H7 (cell line): ENCODE results near the gene C7orf33. TPM values are rescaled to one million over a fixed set of nuclear protein-coding genes. Genes with fewer than 3 reads are reported as not detected.

ENCODE experiments used
- DNase-seq: peaks from one replicate; pipeline ENCODE4 v3.0.0; 2012
- H3K27me3 ChIP-seq: 2 replicates; pipeline ENCODE4 v1.6.0; 2011; ENCODE audit warnings: mild to moderate bottlenecking, low read length; ENCODE audit not compliant: control insufficient read depth, insufficient read depth
- H3K36me3 ChIP-seq: replicated peaks from 2 replicates; pipeline ENCODE4 v1.5.1; 2011; ENCODE audit warnings: low read length; ENCODE audit not compliant: control insufficient read depth, insufficient read depth
- H3K4me3 ChIP-seq: 2 replicates; pipeline ENCODE4 v1.5.1; 2011; ENCODE audit warnings: low read depth, mild to moderate bottlenecking, control low read depth, low read length, moderate library complexity; ENCODE audit not compliant: insufficient read depth
- total RNA-seq: library from RNA; depleted of rRNA; stranded (reverse); fragments of >200 nt; shearing (Covaris generic); gene quantifications from 2 replicates; pipeline ENCODE4 v1.2.3, GENCODE V29; 2014; rRNA removed

Gene C7orf33
- total RNA-seq, 1 experiment from 2014 or later, result not detected

- H3K36me3 ChIP-seq, result no peaks in the 10 kb centered on the region
- no peak overlapping the region for H3K4me3 ChIP-seq
- DNase-seq, result no peak
- H3K27me3 ChIP-seq, result no peaks in the 10 kb centered on the region
Observed at GRCh38 chr7:148628011-148628410, 37.4 kb downstream of the C7orf33 start.

DNA sequence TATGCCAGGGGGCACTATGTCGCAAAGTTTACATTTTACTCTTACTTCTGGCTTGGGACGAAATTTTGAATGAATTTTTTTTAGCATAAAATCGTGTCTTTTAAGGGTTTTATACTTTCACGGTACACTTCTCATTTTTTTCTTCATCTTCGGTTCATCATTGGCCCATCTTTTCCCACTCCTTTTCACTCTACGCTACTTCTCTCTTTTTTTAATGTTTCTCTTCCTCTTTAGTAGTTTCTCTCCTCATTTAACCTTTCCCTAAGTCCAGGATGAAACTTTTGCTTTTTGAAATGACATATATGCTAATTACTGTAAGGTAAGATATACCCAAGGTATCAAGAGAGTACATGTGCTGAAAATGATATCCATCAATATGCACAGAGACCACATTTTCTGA, 39.5 kb downstream of the C7orf33 start:
- no peak for DNase-seq
- Histone ChIP-seq H3K27me3 (no peaks in the 10 kb centered on the region), H3K36me3 (no peaks in the 10 kb centered on the region)

DNA sequence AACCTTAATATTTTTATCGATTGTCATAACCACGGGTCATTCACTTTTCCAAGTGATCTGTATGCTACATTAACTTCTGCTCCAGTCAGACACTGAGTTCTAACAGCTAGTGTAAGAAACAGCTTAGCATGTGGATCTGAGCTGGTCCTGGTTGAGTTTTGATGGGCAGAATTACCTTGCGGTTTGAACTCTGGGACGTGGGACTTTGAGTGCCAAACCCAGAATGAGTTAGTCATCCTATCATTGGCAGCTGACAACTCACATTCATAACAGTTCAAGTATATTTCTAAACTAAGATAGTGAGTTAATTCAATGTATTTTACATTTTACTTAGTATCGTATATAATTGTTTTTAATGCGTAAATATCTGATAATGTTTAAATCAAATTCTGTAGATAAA, 43.2 kb downstream of the C7orf33 start:
- DNase-seq, result no peak
- Histone ChIP-seq H3K27me3 (no peaks in the 10 kb centered on the region), H3K4me3 (no peak overlapping the region), H3K36me3 (no peaks in the 10 kb centered on the region)

More for the DNA sequence above, 39.5 kb downstream of the C7orf33 start:
- no peak overlapping the region for H3K4me3 ChIP-seq

GRCh38 chr7:148637094-148637493, 46.5 kb downstream of the C7orf33 start:
- no peak for DNase-seq
- Histone ChIP-seq H3K4me3 (no peak overlapping the region), H3K27me3 (no peaks in the 10 kb centered on the region)

GRCh38 chr7:148645898-148646297, 55.3 kb downstream of the C7orf33 start:
- Histone ChIP-seq H3K4me3 (no peak overlapping the region), H3K36me3 (no peaks in the 10 kb centered on the region), H3K27me3 (no peaks in the 10 kb centered on the region)
- DNase-seq, result no peak

More at GRCh38 chr7:148637094-148637493, 46.5 kb downstream of the C7orf33 start:
- H3K36me3 ChIP-seq, result no peaks in the 10 kb centered on the region

DNA sequence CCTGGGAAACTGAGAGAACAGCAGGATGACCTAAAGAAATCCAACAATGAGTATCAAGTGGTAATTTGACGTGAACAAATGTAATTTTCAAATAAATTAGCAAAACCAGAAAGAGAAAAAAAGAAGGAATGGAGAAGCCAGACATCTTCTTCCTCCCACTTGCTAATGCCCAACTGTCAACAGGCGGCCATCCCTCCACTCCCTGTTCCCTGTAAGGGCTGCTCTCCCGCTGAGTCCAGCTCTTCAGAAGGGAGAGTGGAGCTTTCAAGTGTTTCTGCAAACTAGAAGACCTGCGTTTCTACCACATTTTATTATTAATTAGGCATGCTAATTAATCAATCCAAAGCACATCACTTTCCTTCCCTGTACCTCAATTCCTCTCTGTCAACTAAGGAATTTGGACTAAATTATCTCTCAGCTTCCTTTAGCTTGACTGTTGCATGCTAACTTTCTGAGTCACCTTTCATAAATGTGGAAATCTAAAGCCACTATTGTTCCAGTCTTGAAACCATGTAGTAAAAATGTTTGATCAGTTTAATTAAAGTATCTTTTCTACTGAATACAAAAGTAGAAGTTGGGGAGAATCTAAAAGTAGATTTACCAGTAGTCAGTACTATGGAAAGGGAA, 59.8 kb downstream of the C7orf33 start:
- Histone ChIP-seq H3K36me3 (no peaks in the 10 kb centered on the region), H3K27me3 (no peaks in the 10 kb centered on the region), H3K4me3 (no peak overlapping the region)
- DNase-seq, result no peak

DNA sequence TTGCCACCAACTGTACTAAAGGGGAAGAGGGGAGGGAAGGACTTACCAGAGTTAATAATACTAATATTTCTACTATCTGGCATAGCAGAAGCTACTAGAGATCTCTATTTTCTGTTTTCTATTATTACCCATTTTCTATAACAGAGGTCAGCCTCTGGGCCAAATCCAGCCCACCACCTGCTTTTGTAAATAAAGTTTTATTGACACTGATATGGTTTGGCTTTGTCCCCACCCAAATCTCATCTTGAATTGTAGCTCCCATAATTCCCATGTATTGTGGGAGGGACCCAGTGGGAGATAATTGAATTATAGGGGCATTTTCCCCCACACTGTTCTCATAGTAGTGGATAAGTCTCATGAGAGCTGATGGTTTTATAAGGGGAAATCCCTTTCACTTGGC, 62.2 kb downstream of the C7orf33 start:
- no peak for DNase-seq
- Histone ChIP-seq H3K36me3 (no peaks in the 10 kb centered on the region), H3K27me3 (no peaks in the 10 kb centered on the region), H3K4me3 (no peak overlapping the region)

GRCh38 chr7:148657929-148658328, 67.4 kb downstream of the C7orf33 start:
- H3K27me3 ChIP-seq, result no peaks in the 10 kb centered on the region
- no peak for DNase-seq
- H3K4me3 ChIP-seq, result no peak overlapping the region
- H3K36me3 ChIP-seq, result no peaks in the 10 kb centered on the region

GRCh38 chr7:148661471-148661870, 70.9 kb downstream of the C7orf33 start:
- H3K27me3 ChIP-seq, result no peaks in the 10 kb centered on the region
- no peaks in the 10 kb centered on the region for H3K36me3 ChIP-seq
- DNase-seq, result no peak
- H3K4me3 ChIP-seq, result no peak overlapping the region

DNA sequence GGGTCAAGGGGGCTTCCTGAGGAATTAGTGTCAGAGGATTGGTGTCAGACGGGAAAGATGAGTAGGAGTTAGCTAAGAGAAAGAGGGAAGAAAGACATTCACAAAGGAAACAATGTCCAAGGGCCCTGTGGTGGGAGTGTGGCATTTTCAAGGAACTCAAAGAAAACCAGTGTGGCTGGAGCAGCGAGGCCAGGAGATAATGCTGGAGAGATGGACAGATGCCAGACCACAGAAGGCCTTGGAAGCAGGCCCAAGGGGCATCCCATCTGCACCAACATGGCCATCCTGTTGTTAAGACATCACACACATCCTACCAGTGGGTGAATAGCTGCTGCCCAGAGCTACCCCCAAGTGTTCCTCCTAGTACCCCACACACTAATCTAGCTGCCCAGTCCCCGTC, 72.1 kb downstream of the C7orf33 start:
- H3K27me3 ChIP-seq, result no peaks in the 10 kb centered on the region
- DNase-seq, result no peak
- no peak overlapping the region for H3K4me3 ChIP-seq
- no peaks in the 10 kb centered on the region for H3K36me3 ChIP-seq

- Histone ChIP-seq H3K36me3 (no peaks in the 10 kb centered on the region), H3K27me3 (no peaks in the 10 kb centered on the region), H3K4me3 (no peak overlapping the region)
- no peak for DNase-seq
Observed at GRCh38 chr7:148664324-148664723, 73.8 kb downstream of the C7orf33 start.

GRCh38 chr7:148665221-148665620, 74.7 kb downstream of the C7orf33 start:
- no peaks in the 10 kb centered on the region for H3K27me3 ChIP-seq
- no peak for DNase-seq

More at GRCh38 chr7:148665221-148665620, 74.7 kb downstream of the C7orf33 start:
- Histone ChIP-seq H3K4me3 (no peak overlapping the region), H3K36me3 (no peaks in the 10 kb centered on the region)

Other genes starting within 250 kb of the C7orf33 start
- 46.7 and 52.0 TPM in 2 replicates for gene CUL1, start 108.1 kb downstream of the C7orf33 start, total RNA-seq